Endometrium (tissue), 2 donors: ENCODE measurements around the gene TBC1D3H.
"Not testable (repeated sequence)": the region's sequence is repeated elsewhere in the genome, so short reads cannot be mapped to it uniquely, and the experiment has no call there.

Source experiments
- FAIRE-seq: peaks from 2 replicates; lab custom pipeline; 2012; peaks lifted over from hg19 to GRCh38; lab: Jason Lieb, UNC
- donor health status: control.
- donor health status: control.

TBC1D3H gene

GRCh38 chr17:36388385-36389245, at the start of gene TBC1D3H:
TSS of gene TBC1D3H (minus strand) at chr17:36388435. CDS start at chr17:36386895, 1,540 bp downstream.
- FAIRE-seq, result not testable (repeated sequence)

- FAIRE-seq, result not testable (repeated sequence)
Observed at GRCh38 chr17:36428891-36429290, 40.7 kb upstream of the TBC1D3H start.

- not testable (repeated sequence) for FAIRE-seq
Observed at GRCh38 chr17:36415180-36415941, 27.1 kb upstream of the TBC1D3H start.

GRCh38 chr17:36390943-36391645, 2.9 kb upstream of the TBC1D3H start:
- not testable (repeated sequence) for FAIRE-seq

- FAIRE-seq, result not testable (repeated sequence)
Observed at GRCh38 chr17:36375938-36376337, 12.3 kb downstream of the TBC1D3H start.

- not testable (repeated sequence) for FAIRE-seq
Observed at GRCh38 chr17:36362496-36362895, 25.7 kb downstream of the TBC1D3H start.
